NT2/D1 (cell line): ENCODE results near the gene HES4.

Experiments used
- SUZ12 ChIP-seq: IDR thresholded peaks from 2 replicates; pipeline ENCODE4 v1.6.1; 2011; ENCODE audit not compliant: insufficient read length, insufficient read depth; ENCODE audit errors: extremely low read depth
- YY1 ChIP-seq: IDR thresholded peaks from 2 replicates; pipeline ENCODE4 v1.6.1; 2011; ENCODE audit not compliant: insufficient read length, insufficient read depth
- ZNF274 ChIP-seq: IDR thresholded peaks from 2 replicates; pipeline ENCODE4 v1.6.1; 2011; ENCODE audit warnings: mild to moderate bottlenecking, low read depth, low read length

GRCh38 chr1:1046243-1046642 lies 46.3 kb upstream of the HES4 start:
- no peak for TF ChIP-seq YY1
- no peak for TF ChIP-seq SUZ12
- TF ChIP-seq ZNF274, result no peak
